HEK293 (cell line): ENCODE data around the gene USP44.

Source experiments
- CTCF ChIA-PET: fragments of 350-600 bp; formaldehyde crosslinking; extraction: SDS; loops from one replicate; lab custom pipeline; 2021; ENCODE audit warnings: antibody characterized with exemption; lab: Yijun Ruan, JAX
- POLR2A ChIA-PET: fragments of 300-600 bp; formaldehyde crosslinking; extraction: SDS; loops from one replicate; lab custom pipeline; 2020; ENCODE audit warnings: antibody characterized with exemption, inconsistent platforms; lab: Yijun Ruan, JAX
- H3K27ac ChIP-seq: fragments of 200-500 bp; sonication (Bioruptor generic); 2 replicates; pipeline ENCODE4 v1.5.1; 2014; ENCODE audit warnings: low read depth, low read length, control low read depth, inconsistent platforms; ENCODE audit errors: extremely low read depth
- H3K36me3 ChIP-seq, 2 experiments: fragments of 200-500 bp in 1 of 2; sonication (Bioruptor generic) in 1 of 2; 1 replicate in 1 of 2; 2 replicates in 1 of 2; pipeline ENCODE4 v1.5.1; 2014 to 2017; ENCODE audit warnings: inconsistent platforms in 2 of 2, low read length in 2 of 2; ENCODE audit not compliant: control insufficient read depth in 2 of 2, insufficient read depth in 1 of 2
- H3K4me1 ChIP-seq: fragments of 200-500 bp; sonication (Bioruptor generic); 2 replicates; pipeline ENCODE4 v1.5.1; 2014; ENCODE audit warnings: mild to moderate bottlenecking, low read length, inconsistent platforms; ENCODE audit not compliant: control insufficient read depth, insufficient read depth
- H3K4me3 ChIP-seq: 2 replicates; pipeline ENCODE4 v1.5.1; 2011; ENCODE audit warnings: low read depth, mild to moderate bottlenecking, control low read depth, low read length, moderate library complexity
- H3K9me3 ChIP-seq: fragments of 200-500 bp; sonication (Bioruptor generic); 2 replicates; pipeline ENCODE4 v1.5.1; 2014; ENCODE audit warnings: low read depth, low read length, inconsistent platforms; ENCODE audit not compliant: control insufficient read depth, insufficient read depth
- GLI4 ChIP-seq: fragments of 450-650 bp; formaldehyde crosslinking; IDR thresholded peaks from 2 replicates; pipeline ENCODE4 v1.5.1; 2016; ENCODE audit warnings: missing biosample characterization, missing genetic modification characterization
- MYNN ChIP-seq: fragments of 450-650 bp; formaldehyde crosslinking; IDR thresholded peaks from 2 replicates; pipeline ENCODE4 v1.5.1; 2016; ENCODE audit warnings: missing biosample characterization, missing genetic modification characterization, borderline replicate concordance
- PATZ1 ChIP-seq: fragments of 450-650 bp; formaldehyde crosslinking; IDR thresholded peaks from 2 replicates; pipeline ENCODE4 v1.5.1; 2016; ENCODE audit warnings: missing biosample characterization, missing genetic modification characterization
- ZFP37 ChIP-seq: fragments of 450-650 bp; formaldehyde crosslinking; IDR thresholded peaks from 2 replicates; pipeline ENCODE4 v1.5.1; 2016; ENCODE audit warnings: missing biosample characterization, missing genetic modification characterization
- ZNF132 ChIP-seq: fragments of 450-650 bp; formaldehyde crosslinking; IDR thresholded peaks from 2 replicates; pipeline ENCODE4 v1.5.1; 2017; ENCODE audit warnings: missing biosample characterization, missing genetic modification characterization, borderline replicate concordance
- ZNF133 ChIP-seq: fragments of 450-650 bp; formaldehyde crosslinking; IDR thresholded peaks from 2 replicates; pipeline ENCODE4 v1.5.1; 2016; ENCODE audit warnings: missing biosample characterization, missing genetic modification characterization
- ZNF148 ChIP-seq: fragments of 450-650 bp; formaldehyde crosslinking; IDR thresholded peaks from 2 replicates; pipeline ENCODE4 v1.5.0; 2017; ENCODE audit warnings: missing biosample characterization, missing genetic modification characterization, borderline replicate concordance
- ZNF169 ChIP-seq: fragments of 450-650 bp; formaldehyde crosslinking; IDR thresholded peaks from 2 replicates; pipeline ENCODE4 v1.5.1; 2016; ENCODE audit warnings: missing biosample characterization, missing genetic modification characterization
- ZNF266 ChIP-seq: fragments of 450-650 bp; formaldehyde crosslinking; IDR thresholded peaks from 2 replicates; pipeline ENCODE4 v1.5.1; 2016; ENCODE audit warnings: missing biosample characterization, missing genetic modification characterization, low read depth
- ZNF335 ChIP-seq: fragments of 450-650 bp; formaldehyde crosslinking; conservative IDR thresholded peaks from 2 replicates; pipeline ENCODE4 v1.5.1; 2016; ENCODE audit warnings: missing biosample characterization, missing genetic modification characterization
- ZNF366 ChIP-seq: fragments of 450-650 bp; formaldehyde crosslinking; conservative IDR thresholded peaks from 2 replicates; pipeline ENCODE4 v1.5.1; 2016; ENCODE audit warnings: missing biosample characterization, missing genetic modification characterization
- ZNF416 ChIP-seq: fragments of 450-650 bp; formaldehyde crosslinking; IDR thresholded peaks from 2 replicates; pipeline ENCODE4 v1.5.1; 2016; ENCODE audit warnings: missing biosample characterization, missing genetic modification characterization
- ZNF426 ChIP-seq: fragments of 450-650 bp; formaldehyde crosslinking; IDR thresholded peaks from 2 replicates; pipeline ENCODE4 v1.5.1; 2017; ENCODE audit warnings: missing biosample characterization, missing genetic modification characterization, mild to moderate bottlenecking, inconsistent platforms, moderate library complexity
- ZNF473 ChIP-seq: fragments of 450-650 bp; formaldehyde crosslinking; IDR thresholded peaks from 2 replicates; pipeline ENCODE4 v1.5.1; 2017; ENCODE audit warnings: missing biosample characterization, missing genetic modification characterization
- ZNF585B ChIP-seq: fragments of 450-650 bp; formaldehyde crosslinking; IDR thresholded peaks from 2 replicates; pipeline ENCODE4 v1.5.1; 2016; ENCODE audit warnings: missing biosample characterization, missing genetic modification characterization
- ZNF76 ChIP-seq: fragments of 450-650 bp; formaldehyde crosslinking; IDR thresholded peaks from 2 replicates; pipeline ENCODE4; 2016; ENCODE audit warnings: low read depth, missing biosample characterization, missing genetic modification characterization, borderline replicate concordance
- ZNF776 ChIP-seq: fragments of 450-650 bp; formaldehyde crosslinking; IDR thresholded peaks from 2 replicates; pipeline ENCODE4 v1.5.0; 2017; ENCODE audit warnings: missing biosample characterization, missing genetic modification characterization, borderline replicate concordance

Gene USP44

GRCh38 chr12:95511977-95512376, 39.3 kb downstream of the USP44 start:
- no peak for TF ChIP-seq ZNF169 (tag by site-specific recombination)
- no peak for TF ChIP-seq ZNF76 (tag by site-specific recombination)
- no peak for TF ChIP-seq ZNF132 (tag by site-specific recombination)
- TF ChIP-seq ZNF473 = no peak
- TF ChIP-seq ZNF266 = no peak
- TF ChIP-seq ZFP37 (tag by site-specific recombination) = no peak
- no peak for TF ChIP-seq GLI4 (tag by site-specific recombination)
- no peaks in the 10 kb centered on the region for H3K9me3 ChIP-seq
- no peak overlapping the region for H3K4me3 ChIP-seq
- no peak overlapping the region for H3K27ac ChIP-seq
- CTCF ChIA-PET = no interaction called here
- peaks cover 58 to 74% of the 10 kb centered on the region in 2 experiments for H3K36me3 ChIP-seq
- POLR2A ChIA-PET = no interaction called here
- peaks cover 3% of the 10 kb centered on the region; the same call in 1 of the 2 replicates for H3K4me1 ChIP-seq

- peaks cover 77 to 85% of the 10 kb centered on the region in 2 experiments for H3K36me3 ChIP-seq
- ChIA-PET CTCF (interaction anchor here (0.6 kb wide), 1 partner anchor 339 kb away, joined by 3 read pairs; no protein-coding TSS in a partner anchor), POLR2A (interaction anchor here (0.6 kb wide), 1 partner anchor 149 kb away, joined by 3 read pairs; no protein-coding TSS in a partner anchor)
- H3K4me1 ChIP-seq = no peaks in the 10 kb centered on the region
- H3K9me3 ChIP-seq = no peaks in the 10 kb centered on the region
- TF ChIP-seq ZNF585B (tag by site-specific recombination) (no peak), ZNF148 (no peak), ZNF133 (tag by site-specific recombination) (no peak)
- no peak overlapping the region for H3K27ac ChIP-seq
- H3K4me3 ChIP-seq = no peak overlapping the region
Observed at GRCh38 chr12:95509300-95509699, 42.0 kb downstream of the USP44 start.

- CTCF ChIA-PET = no interaction called here
- Histone ChIP-seq H3K4me1 (no peaks in the 10 kb centered on the region), H3K36me3 (peaks cover 75 to 80% of the 10 kb centered on the region in 2 experiments)
- TF ChIP-seq ZNF776 (tag by site-specific recombination) (no peak), MYNN (tag by site-specific recombination) (no peak), ZNF335 (tag by site-specific recombination) (no peak), ZNF426 (tag by site-specific recombination) (peak; percentile 9; the same call in 1 of the 2 replicates), ZNF366 (tag by site-specific recombination) (no peak), ZNF416 (no peak), PATZ1 (tag by site-specific recombination) (no peak)
- TF ChIP-seq, all 188 proteins: peak for 1
- POLR2A ChIA-PET = interaction anchor here (0.6 kb wide), 2 partner anchors 24 to 375 kb away, joined by 3 read pairs; no protein-coding TSS in a partner anchor
- no peak overlapping the region for H3K4me3 ChIP-seq
- H3K9me3 ChIP-seq = no peaks in the 10 kb centered on the region
- no peak overlapping the region for H3K27ac ChIP-seq
Observed at GRCh38 chr12:95506707-95507523, 44.4 kb downstream of the USP44 start.
